ENCODE measurements around the gene TASOR.

The TASOR gene

DNA sequence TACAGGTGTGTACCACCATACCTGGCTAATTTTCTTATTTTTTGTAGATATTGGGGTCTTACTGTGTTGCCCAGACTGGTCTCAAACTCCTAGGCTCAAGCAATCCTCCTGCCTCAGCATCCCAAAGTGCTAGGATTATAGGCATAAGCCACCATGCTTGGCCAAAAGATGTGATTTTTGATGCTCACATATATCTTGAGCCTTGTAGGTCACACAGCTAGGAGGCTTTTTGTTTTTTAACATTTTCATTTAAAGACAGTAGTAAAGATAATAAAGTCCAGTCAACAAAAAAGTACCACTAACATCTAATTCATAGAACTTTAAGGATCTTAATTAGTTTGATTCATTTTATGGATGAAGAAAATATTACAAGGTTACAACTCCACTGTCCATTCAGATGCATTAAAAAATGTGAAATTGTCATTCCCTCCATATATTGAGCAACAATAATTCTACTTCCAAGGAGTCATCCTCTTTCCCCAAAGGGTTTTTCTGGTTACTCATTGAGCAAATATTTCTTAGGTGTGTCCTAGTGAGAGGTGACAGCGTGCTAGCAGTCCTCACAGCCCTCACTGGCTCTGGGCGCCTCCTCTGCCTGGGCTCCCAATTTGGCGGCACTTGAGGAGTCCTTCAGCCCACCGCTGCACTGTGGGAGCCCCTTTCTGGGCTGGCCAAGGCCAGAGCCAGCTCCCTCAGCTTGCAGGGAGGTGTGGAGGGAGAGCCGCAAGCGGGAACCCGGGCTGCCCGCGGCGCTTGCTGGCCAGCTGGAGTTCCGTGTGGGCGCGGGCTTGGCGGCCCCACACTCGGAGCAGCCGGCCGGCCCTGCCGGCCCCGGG lies 8.3 kb upstream of the TASOR start:
- in situ Hi-C loops (cut with HindIII; ENCODE audit: low pct_ligation_motif_present, low pct_unique_long_range_greater_than_20kb, low sequenced_read_pairs) = no loop called here

DNA sequence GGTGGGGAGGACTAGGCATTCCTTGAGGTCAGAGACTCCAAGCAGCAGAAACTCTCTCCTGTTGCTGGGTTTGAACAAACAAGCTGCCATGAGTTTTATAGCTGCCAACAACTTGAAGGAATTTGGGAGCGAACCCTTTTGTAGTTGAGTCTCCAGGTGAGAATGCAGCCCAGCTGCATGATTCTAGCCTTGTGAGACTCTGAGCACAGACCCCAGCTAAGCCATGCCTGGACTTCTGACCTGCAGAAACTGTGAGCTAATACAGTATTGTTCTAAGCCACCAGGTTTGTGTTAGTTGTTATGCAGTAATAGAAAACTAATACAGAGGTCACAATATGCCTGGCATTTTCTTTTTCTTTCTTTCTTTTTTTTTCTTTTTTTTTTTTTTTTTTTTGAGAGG lies 6.2 kb upstream of the TASOR start:
- no peak for DNase-seq
- in situ Hi-C loops (cut with HindIII; ENCODE audit: low pct_ligation_motif_present, low pct_unique_long_range_greater_than_20kb, low sequenced_read_pairs) = no loop called here

More for the DNA sequence above, 8.3 kb upstream of the TASOR start:
- DNase-seq = no peak

DNA sequence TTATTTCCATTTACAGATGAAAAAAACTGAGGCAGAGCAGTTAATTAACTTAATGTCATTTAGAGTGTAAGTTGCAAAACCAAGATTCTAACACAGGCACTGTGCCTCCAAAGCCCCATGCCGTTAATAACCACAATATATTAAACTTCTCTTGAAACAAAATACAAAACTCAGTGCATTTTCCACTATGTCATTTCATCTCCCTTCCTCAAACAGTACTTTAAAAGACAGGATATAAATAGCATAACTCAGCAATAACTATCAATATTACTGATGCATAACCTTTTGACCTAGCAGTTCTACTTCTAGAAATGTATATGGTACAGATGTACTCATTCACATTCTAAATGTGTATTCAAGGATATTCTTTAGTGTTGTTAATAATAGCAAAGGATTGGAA lies 5.1 kb upstream of the TASOR start:
- in situ Hi-C loops (cut with HindIII; ENCODE audit: low pct_ligation_motif_present, low pct_unique_long_range_greater_than_20kb, low sequenced_read_pairs) = no loop called here
- DNase-seq = no peak

DNA sequence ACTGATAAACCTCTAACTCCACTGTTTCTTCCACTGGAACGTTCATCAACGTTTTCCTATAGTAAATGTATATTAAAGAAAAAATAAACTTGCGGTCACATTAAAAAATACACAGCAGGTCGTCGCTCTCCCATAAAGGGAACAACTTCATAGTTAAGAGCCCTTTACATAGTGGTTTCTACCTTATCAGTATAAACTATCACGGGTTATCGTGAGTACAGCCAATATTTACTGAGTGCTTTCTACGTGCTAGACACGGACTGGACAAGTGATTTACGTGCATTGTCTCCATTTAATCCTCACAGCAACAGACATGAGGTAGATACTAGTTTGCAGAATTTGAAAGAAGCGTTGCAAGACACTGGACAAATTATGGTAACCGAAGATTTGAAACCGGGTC lies 964 bp upstream of the TASOR start:
- DNase-seq = no peak
- in situ Hi-C loops (cut with HindIII; ENCODE audit: low pct_ligation_motif_present, low pct_unique_long_range_greater_than_20kb, low sequenced_read_pairs) = no loop called here

- peak; percentile 75 for DNase-seq
- in situ Hi-C loops (cut with HindIII; ENCODE audit: low pct_ligation_motif_present, low pct_unique_long_range_greater_than_20kb, low sequenced_read_pairs) = no loop called here
Observed at GRCh38 chr3:56682462-56683121, 473 bp downstream of the TASOR start.

- in situ Hi-C loops (cut with HindIII; ENCODE audit: low pct_ligation_motif_present, low pct_unique_long_range_greater_than_20kb, low sequenced_read_pairs) = no loop called here
- no peak for DNase-seq
Observed at GRCh38 chr3:56681984-56682461, 1.0 kb downstream of the TASOR start.

DNA sequence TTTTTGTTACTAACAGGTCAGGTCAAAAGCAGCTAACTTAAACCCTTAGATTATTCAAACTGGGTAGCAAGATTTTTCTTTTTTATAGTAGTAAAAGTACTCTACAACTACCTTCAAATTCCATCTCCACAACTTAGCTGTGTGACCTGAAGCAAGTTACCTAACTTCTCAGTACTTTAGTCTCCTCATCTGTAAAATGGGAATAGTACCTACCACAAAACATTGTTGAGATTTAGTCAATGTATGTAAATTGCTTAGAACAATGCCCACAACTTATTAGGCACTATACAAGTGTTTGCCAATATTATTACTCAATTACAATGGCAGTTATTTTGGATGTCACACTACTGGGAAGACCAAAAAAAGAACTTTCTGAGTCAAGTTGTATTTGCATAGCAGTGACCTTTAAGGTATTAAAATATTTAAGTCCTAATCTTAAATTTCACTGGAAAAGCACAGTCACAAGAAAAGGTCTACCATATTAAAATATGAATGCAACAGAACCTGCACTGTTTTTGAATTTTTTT lies 2.9 kb downstream of the TASOR start:
- in situ Hi-C loops (cut with HindIII; ENCODE audit: low pct_ligation_motif_present, low pct_unique_long_range_greater_than_20kb, low sequenced_read_pairs) = no loop called here

GRCh38 chr3:56677286-56677685 lies 5.8 kb downstream of the TASOR start:
- in situ Hi-C loops (cut with HindIII; ENCODE audit: low pct_ligation_motif_present, low pct_unique_long_range_greater_than_20kb, low sequenced_read_pairs) = no loop called here

More for the DNA sequence above, 2.9 kb downstream of the TASOR start:
- DNase-seq = no peak

GRCh38 chr3:56673781-56674457 lies 9.1 kb downstream of the TASOR start:
- in situ Hi-C loops (cut with HindIII; ENCODE audit: low pct_ligation_motif_present, low pct_unique_long_range_greater_than_20kb, low sequenced_read_pairs) = no loop called here
- no peak for DNase-seq

More at GRCh38 chr3:56677286-56677685, 5.8 kb downstream of the TASOR start:
- no peak for DNase-seq

DNA sequence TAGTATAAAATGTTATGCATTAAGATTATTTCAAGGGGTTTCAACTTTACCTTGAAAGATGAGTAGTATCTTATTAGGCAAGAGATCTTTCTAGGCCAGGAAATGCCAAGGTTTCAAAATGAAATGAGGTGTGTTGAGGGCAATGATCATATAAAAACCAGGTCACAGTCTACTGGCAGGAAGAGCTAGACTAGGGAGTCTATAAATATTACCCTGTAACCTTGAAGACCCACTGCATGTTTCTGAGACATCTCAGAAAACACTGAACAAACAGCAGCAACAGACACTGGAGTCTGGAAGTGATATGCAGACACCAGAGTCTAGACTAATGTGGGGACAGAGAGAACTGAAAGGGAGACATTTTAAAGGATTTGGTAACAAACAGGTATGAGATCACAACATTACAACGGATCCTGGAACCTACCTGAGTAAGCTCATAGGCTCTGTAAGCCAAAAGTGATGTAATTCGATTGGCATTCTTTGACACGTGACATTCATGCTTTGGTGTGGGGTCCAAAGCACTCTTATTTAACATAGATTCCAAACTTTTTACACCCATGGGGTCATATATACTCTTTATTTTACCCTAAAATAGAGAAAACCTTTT lies 15.0 kb downstream of the TASOR start:
- in situ Hi-C loops (cut with HindIII; ENCODE audit: low pct_ligation_motif_present, low pct_unique_long_range_greater_than_20kb, low sequenced_read_pairs) = no loop called here
- DNase-seq = no peak

DNA sequence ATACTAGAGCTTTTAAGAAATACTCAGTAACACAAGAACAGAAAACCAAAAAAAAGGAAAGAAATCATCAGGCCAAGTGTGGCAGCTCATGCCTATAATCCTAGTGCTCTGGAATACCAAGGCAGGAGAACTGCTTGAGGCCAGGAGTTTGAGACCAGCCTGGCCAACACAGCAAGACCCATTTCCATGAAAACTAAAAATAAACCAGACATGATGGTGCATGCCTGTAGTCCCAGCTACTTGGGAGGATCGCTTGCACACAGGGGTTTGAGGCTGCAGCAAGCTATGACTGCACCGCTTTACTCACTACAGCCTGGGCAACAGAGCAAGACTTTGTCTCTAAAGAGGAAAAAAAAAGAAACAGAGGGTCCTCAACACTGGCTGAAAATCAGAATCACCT lies 18.2 kb downstream of the TASOR start:
- in situ Hi-C loops (cut with HindIII; ENCODE audit: low pct_ligation_motif_present, low pct_unique_long_range_greater_than_20kb, low sequenced_read_pairs) = no loop called here
- no peak for DNase-seq

DNA sequence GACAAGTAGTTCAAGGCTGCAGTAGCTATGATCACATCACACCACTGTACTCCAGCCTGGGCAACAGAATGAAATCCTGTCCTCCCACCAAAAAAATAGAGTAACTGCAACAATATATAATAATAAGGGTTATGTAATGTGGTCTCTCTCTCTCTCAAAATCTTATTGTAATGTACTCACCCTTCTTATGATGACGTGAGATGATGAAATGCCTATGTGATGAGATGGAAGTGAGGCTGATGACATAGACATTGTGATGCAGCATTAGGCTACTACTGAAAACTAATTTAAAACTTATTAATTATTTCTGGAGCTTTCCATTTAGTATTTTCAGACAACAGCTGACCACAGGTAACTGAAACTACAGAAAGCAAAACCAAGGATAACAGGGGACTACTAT lies 27.4 kb downstream of the TASOR start:
- in situ Hi-C loops (cut with HindIII; ENCODE audit: low pct_ligation_motif_present, low pct_unique_long_range_greater_than_20kb, low sequenced_read_pairs) = no loop called here
- no peak for DNase-seq

- in situ Hi-C loops (cut with HindIII; ENCODE audit: low pct_ligation_motif_present, low pct_unique_long_range_greater_than_20kb, low sequenced_read_pairs) = no loop called here
Observed at GRCh38 chr3:56654460-56654859, 28.6 kb downstream of the TASOR start.

GRCh38 chr3:56645407-56645806 lies 37.7 kb downstream of the TASOR start:
- in situ Hi-C loops (cut with HindIII; ENCODE audit: low pct_ligation_motif_present, low pct_unique_long_range_greater_than_20kb, low sequenced_read_pairs) = no loop called here

More at GRCh38 chr3:56654460-56654859, 28.6 kb downstream of the TASOR start:
- DNase-seq = no peak

DNA sequence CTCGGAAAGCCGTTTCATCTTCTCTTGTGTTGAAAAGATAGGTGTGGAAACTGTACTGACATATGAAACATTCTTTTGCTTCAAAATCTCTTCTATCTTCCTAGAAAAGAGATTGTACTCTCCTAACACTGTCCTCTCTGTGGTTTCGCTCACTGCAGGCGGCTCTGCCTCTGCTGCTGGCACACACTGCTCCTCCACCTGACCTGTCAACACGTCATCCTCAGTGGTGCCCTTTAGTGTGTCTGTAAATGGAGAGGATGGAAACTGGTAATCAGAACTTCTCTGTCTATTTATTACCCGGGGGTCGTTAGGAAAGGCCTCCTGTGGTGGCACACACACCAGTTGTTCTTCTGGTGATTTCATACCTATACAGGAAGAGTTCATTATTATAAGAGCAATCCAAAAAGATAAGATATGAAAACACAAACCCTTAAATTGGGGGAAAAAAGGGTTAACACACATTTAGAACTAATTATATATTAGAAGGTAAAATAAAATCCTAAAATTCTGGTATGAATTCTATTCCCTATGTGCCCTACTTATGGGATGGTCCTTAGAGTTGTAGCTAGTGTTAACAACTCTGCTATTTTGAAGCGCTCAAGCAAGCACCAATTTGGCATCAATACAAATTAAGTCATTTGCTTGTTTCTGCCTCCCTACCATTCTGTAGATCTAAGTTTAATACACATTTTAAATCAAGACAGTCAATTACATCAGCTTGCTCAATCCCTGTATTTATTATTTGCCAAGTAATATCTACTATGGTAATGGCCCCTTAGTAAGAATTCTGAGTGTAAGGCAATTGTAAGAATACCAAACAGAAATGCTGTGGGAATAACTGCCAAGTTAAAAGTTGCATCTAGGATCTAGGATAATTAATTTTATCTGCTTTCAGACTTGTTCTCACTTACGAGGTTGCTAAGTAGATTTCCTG lies 49.2 kb downstream of the TASOR start:
- DNase-seq = no peak
- in situ Hi-C loops (cut with HindIII; ENCODE audit: low pct_ligation_motif_present, low pct_unique_long_range_greater_than_20kb, low sequenced_read_pairs) = no loop called here

More at GRCh38 chr3:56645407-56645806, 37.7 kb downstream of the TASOR start:
- no peak for DNase-seq
